A673 (cell line): ENCODE measurements around the gene XPO6. TPM values are rescaled to one million over a fixed set of nuclear protein-coding genes. Genes with fewer than 3 reads are reported as not detected.
A peak's percentile ranks its signal among the peaks of the same experiment; 100 is the strongest.

Source experiments
- Bru-seq: library from RNA; stranded (reverse); fragments of 400-500 nt; gene quantifications from one replicate; lab custom pipeline; 2021; lab: Mats Ljungman, UMichigan
- BruChase-seq, 2 experiments: library from RNA; stranded (reverse); fragments of 400-500 nt; gene quantifications; one replicate each; lab custom pipeline; 2021; lab: Mats Ljungman, UMichigan
- BruUV-seq: library from RNA; stranded (reverse); fragments of 400-500 nt; replicated peaks from 2 replicates; lab custom pipeline; 2021; lab: Mats Ljungman, UMichigan
- CTCF ChIA-PET: fragments of 300-600 bp; sonication (Branson Sonifier 250); formaldehyde crosslinking; loops from one replicate; lab custom pipeline; 2022; ENCODE audit warnings: antibody characterized with exemption; lab: Charles Lee
- POLR2A ChIA-PET: fragments of 300-600 bp; sonication (Branson Sonifier 250); formaldehyde crosslinking; loops from one replicate; lab custom pipeline; 2022; ENCODE audit warnings: antibody characterized with exemption; ENCODE audit not compliant: low non-redundant PET; lab: Charles Lee
- DNase-seq: peaks from one replicate; pipeline ENCODE4 v3.0.0-alpha.2; 2015; ENCODE audit warnings: low spot score
- H3K27ac ChIP-seq: fragments of 200-600 bp; sonication (generic); 2 replicates; pipeline ENCODE4 v1.5.1; 2016; ENCODE audit warnings: mixed run types, low read depth, mild to moderate bottlenecking, mixed read lengths, antibody characterized with exemption, low read length; ENCODE audit not compliant: poor library complexity, severe bottlenecking
- H3K27me3 ChIP-seq: fragments of 200-600 bp; sonication (generic); replicated peaks from 2 replicates; pipeline ENCODE4 v1.6.1; 2017; ENCODE audit warnings: mixed run types, low read depth, mild to moderate bottlenecking, mixed read lengths, antibody characterized with exemption, low read length; ENCODE audit not compliant: insufficient read depth, poor library complexity
- H3K36me3 ChIP-seq: fragments of 200-600 bp; sonication (generic); 2 replicates; pipeline ENCODE4 v1.6.1; 2016; ENCODE audit warnings: mixed run types, mild to moderate bottlenecking, mixed read lengths, antibody characterized with exemption, low read length; ENCODE audit not compliant: insufficient read depth, poor library complexity, severe bottlenecking
- H3K4me1 ChIP-seq: fragments of 200-600 bp; sonication (generic); 2 replicates; pipeline ENCODE4 v1.6.1; 2017; ENCODE audit warnings: mixed run types, mild to moderate bottlenecking, mixed read lengths, antibody characterized with exemption, low read length; ENCODE audit not compliant: insufficient read depth, poor library complexity, severe bottlenecking
- H3K4me3 ChIP-seq: fragments of 200-600 bp; sonication (generic); 2 replicates; pipeline ENCODE4 v1.5.1; 2016; ENCODE audit warnings: low read depth, mixed run types, mild to moderate bottlenecking, mixed read lengths, low read length; ENCODE audit not compliant: poor library complexity, severe bottlenecking
- H3K9me3 ChIP-seq: fragments of 200-600 bp; sonication (generic); 2 replicates; pipeline ENCODE4 v1.6.1; 2016; ENCODE audit warnings: mixed run types, low read depth, mild to moderate bottlenecking, mixed read lengths, antibody characterized with exemption, low read length; ENCODE audit not compliant: poor library complexity, severe bottlenecking
- EZH2 ChIP-seq: fragments of 200-600 bp; sonication (generic); IDR thresholded peaks from 2 replicates; pipeline ENCODE4 v1.6.1; 2017; ENCODE audit warnings: borderline replicate concordance, low read depth, mild to moderate bottlenecking, mixed read lengths, antibody characterized with exemption, low read length; ENCODE audit not compliant: poor library complexity, severe bottlenecking
- intact Hi-C: fragments of 100-400 bp; cut with micrococcal nuclease; formaldehyde crosslinking; loops from one replicate; pipeline ENCODE4 v1.10.0; 2022; ENCODE audit not compliant: unreplicated experiment
- long read RNA-seq: library from polyadenylated mRNA; stranded (forward); transcript quantifications from one replicate; pipeline ENCODE4 v2.0.0, GENCODE V29; 2022
- total RNA-seq: library from RNA; stranded (reverse); gene quantifications from 2 replicates; pipeline ENCODE4 v1.2.3, GENCODE V29; 2021
- TF ChIP-seq, protein P1 (sequence below): fragments of 300-800, 200-600 bp; sonication (generic); conservative IDR thresholded peaks from 2 replicates; pipeline ENCODE4 v1.5.1; 2017; ENCODE audit warnings: low read depth, mild to moderate bottlenecking, antibody characterized with exemption, low read length, moderate library complexity, mixed read lengths

XPO6 gene, protein sequence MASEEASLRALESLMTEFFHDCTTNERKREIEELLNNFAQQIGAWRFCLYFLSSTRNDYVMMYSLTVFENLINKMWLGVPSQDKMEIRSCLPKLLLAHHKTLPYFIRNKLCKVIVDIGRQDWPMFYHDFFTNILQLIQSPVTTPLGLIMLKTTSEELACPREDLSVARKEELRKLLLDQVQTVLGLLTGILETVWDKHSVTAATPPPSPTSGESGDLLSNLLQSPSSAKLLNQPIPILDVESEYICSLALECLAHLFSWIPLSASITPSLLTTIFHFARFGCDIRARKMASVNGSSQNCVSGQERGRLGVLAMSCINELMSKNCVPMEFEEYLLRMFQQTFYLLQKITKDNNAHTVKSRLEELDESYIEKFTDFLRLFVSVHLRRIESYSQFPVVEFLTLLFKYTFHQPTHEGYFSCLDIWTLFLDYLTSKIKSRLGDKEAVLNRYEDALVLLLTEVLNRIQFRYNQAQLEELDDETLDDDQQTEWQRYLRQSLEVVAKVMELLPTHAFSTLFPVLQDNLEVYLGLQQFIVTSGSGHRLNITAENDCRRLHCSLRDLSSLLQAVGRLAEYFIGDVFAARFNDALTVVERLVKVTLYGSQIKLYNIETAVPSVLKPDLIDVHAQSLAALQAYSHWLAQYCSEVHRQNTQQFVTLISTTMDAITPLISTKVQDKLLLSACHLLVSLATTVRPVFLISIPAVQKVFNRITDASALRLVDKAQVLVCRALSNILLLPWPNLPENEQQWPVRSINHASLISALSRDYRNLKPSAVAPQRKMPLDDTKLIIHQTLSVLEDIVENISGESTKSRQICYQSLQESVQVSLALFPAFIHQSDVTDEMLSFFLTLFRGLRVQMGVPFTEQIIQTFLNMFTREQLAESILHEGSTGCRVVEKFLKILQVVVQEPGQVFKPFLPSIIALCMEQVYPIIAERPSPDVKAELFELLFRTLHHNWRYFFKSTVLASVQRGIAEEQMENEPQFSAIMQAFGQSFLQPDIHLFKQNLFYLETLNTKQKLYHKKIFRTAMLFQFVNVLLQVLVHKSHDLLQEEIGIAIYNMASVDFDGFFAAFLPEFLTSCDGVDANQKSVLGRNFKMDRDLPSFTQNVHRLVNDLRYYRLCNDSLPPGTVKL
- total RNA-seq (155 and 159 TPM in 2 replicates), Bru-seq, nascent RNA (percentile 88 among the genes with signal in this experiment), BruChase-seq, experiment 1, labeled RNA remaining after a 2-hour chase (percentile 87 among the genes with signal in this experiment), BruChase-seq, experiment 2, labeled RNA remaining after a 6-hour chase (percentile 87 among the genes with signal in this experiment)
- long read RNA-seq, full-length matches to known transcripts, result 20 of 73 reads
- long read RNA-seq, partial matches to known transcripts, result 29 of 73 reads
- long read RNA-seq, other reads (novel, unspliced or antisense), result 24 of 73 reads

DNA sequence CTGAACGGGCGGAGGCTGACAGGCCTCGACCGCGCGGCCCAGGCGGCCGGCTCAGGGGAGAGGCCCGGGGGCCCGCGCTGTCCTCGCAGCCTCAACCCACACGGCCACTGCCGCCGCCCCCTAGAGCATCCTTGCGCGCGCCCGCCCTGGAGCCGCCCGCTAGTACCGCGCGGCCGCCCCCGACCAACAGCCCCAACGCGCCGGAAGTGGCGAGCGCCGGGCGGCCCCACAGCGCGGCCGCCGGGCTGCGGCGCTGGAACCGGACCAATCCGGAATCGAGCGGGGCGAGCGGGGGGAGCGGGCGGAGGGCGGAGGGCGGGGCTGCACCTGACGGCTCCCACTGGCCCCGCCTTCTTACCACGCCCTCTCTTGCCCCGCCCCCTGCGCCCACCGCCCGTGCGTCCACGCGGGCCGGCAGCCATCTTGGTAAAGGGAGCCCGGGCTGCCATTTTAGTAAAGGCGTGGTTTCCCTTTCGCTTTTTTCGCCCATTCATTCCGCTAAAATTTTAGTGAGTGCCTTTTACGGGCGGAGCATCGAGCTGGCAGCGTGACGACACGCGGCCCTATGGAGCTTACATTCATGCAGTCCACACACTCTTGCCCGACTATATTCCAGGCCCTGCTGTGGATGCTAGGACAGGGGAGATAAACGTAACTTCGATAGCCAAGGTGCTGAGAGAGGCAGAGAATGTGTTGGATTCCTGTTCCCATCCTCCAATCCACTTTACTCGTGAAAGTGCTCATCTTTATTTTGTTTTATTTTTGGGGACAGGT lies at the start of gene XPO6:
XPO6 (minus strand) TSS at position 208 of the 774 bp plus-strand sequence. CDS start 597 bp downstream, outside the sequence.
- Histone ChIP-seq H3K4me3 (peak within 1 kb of the TSS; percentile 68), H3K27me3 (no peaks in the 10 kb centered on the region), H3K27ac (peak within 1 kb of the TSS; percentile 70), H3K4me1 (peaks cover 7% of the 10 kb centered on the region), H3K9me3 (no peaks in the 10 kb centered on the region), H3K36me3 (peaks cover 14% of the 10 kb centered on the region)
- BruUV-seq, result no TSS peak
- intact Hi-C loops, result loop anchor here (5.0 to 10.0 kb wide), 2 partner anchors 70 to 137 kb away; no protein-coding TSS in a partner anchor
- ChIA-PET POLR2A (no interaction called here), CTCF (interaction anchor here (0.6 kb wide), 1 partner anchor 74 kb away, joined by 4 read pairs; no protein-coding TSS in a partner anchor)
- peak; percentile 94 for DNase-seq
- TF ChIP-seq, protein P1, sequence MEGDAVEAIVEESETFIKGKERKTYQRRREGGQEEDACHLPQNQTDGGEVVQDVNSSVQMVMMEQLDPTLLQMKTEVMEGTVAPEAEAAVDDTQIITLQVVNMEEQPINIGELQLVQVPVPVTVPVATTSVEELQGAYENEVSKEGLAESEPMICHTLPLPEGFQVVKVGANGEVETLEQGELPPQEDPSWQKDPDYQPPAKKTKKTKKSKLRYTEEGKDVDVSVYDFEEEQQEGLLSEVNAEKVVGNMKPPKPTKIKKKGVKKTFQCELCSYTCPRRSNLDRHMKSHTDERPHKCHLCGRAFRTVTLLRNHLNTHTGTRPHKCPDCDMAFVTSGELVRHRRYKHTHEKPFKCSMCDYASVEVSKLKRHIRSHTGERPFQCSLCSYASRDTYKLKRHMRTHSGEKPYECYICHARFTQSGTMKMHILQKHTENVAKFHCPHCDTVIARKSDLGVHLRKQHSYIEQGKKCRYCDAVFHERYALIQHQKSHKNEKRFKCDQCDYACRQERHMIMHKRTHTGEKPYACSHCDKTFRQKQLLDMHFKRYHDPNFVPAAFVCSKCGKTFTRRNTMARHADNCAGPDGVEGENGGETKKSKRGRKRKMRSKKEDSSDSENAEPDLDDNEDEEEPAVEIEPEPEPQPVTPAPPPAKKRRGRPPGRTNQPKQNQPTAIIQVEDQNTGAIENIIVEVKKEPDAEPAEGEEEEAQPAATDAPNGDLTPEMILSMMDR, result no peak
- no peak for TF ChIP-seq EZH2

DNA sequence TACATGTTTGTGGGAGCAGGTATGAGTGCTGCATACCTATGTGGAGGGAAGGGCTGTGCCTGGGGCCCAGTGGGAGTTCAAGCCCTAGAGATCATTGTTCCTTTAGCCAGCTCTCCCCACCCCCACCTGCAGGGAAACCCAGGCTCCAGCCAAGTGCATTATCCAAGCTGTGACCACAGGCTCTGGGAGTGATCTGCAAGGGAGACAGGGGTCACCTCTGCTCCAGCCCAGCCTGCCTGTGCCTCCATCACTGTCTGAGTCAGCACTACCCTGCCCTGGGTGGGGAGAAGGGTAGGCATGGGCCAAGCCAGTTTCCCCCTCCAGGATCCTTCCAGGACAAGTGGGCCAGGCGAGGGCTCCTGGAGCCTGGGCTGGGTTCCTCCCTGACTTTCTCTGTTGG lies 48.4 kb upstream of the XPO6 start:
- intact Hi-C loops, result no loop called here
- POLR2A ChIA-PET, result no interaction called here
- TF ChIP-seq, protein P1, result no peak
- TF ChIP-seq EZH2, result no peak
- CTCF ChIA-PET, result no interaction called here
- Histone ChIP-seq H3K9me3 (no peaks in the 10 kb centered on the region), H3K27ac (no peak overlapping the region), H3K4me1 (no peaks in the 10 kb centered on the region), H3K4me3 (no peak overlapping the region), H3K36me3 (no peaks in the 10 kb centered on the region), H3K27me3 (no peaks in the 10 kb centered on the region)
- BruUV-seq, result no TSS peak
- DNase-seq, result no peak
